ENCODE measurements around the gene CDKAL1. TPM values are rescaled to one million over a fixed set of nuclear protein-coding genes. Genes with fewer than 3 reads are reported as not detected.

Gene CDKAL1
- total and polyA plus RNA-seq, 9 of the 15 experiments (the other 6 are each of a cell fraction or from before 2014, with no cell fraction given) = 11.2 to 36.3 (median 20.1) TPM

- in situ Hi-C loops (cut with MboI) (no loop called here), intact Hi-C loops (cut with micrococcal nuclease) (no loop called here)
- ChIA-PET POLR2A (no interaction called here), CTCF (ENCODE audit: low intra/inter-chr PET ratio) (no interaction called here)
- no peak overlapping the region for H2AFZ ChIP-seq (ENCODE audit: low read depth, low read length)
- H3K9ac ChIP-seq (ENCODE audit: insufficient read depth in 1 of 2, low read depth in 2 of 2, low read length in 2 of 2) = no peak overlapping the region
- peaks cover 4% of the 10 kb centered on the region; the same call in 1 of the 2 replicates for H3K9me3 ChIP-seq (replicated peaks; ENCODE audit: control insufficient read depth, insufficient read depth, low read depth, low read length)
- FAIRE-seq = no peak
- H3K4me3 ChIP-seq = no peak overlapping the region
- 0 out of 2 replicates have a peak, but pooled peaks have one; percentile 15 for TF ChIP-seq MAFG (tag; conservative IDR thresholded peaks at IDR 0.05)
- TF ChIP-seq C11orf30 (IDR thresholded peaks at IDR 0.05; ENCODE audit: low read depth) = peak; percentile 17; the same call in 1 of the 2 replicates
- TF ChIP-seq, protein P1, sequence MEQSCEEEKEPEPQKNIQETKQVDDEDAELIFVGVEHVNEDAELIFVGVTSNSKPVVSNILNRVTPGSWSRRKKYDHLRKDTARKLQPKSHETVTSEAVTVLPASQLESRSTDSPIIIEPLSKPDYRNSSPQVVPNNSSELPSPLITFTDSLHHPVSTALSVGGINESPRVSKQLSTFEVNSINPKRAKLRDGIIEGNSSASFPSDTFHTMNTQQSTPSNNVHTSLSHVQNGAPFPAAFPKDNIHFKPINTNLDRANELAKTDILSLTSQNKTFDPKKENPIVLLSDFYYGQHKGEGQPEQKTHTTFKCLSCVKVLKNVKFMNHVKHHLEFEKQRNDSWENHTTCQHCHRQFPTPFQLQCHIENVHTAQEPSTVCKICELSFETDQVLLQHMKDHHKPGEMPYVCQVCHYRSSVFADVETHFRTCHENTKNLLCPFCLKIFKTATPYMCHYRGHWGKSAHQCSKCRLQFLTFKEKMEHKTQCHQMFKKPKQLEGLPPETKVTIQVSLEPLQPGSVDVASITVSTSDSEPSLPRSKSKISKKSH (CRISPR knock-in tag; IDR thresholded peaks at IDR 0.05) = no peak
- no peak for TF ChIP-seq SRSF9 (IDR thresholded peaks at IDR 0.05; ENCODE audit: borderline replicate concordance, low read depth, low read length)
- no peak for TF ChIP-seq MAFF (IDR thresholded peaks at IDR 0.05; ENCODE audit: low read length)
- TF ChIP-seq CBX1 (IDR thresholded peaks at IDR 0.05; ENCODE audit: low read depth) = no peak
- H3K36me3 ChIP-seq (ENCODE audit: control insufficient read depth, insufficient read depth, low read length) = no peaks in the 10 kb centered on the region; the same call in 2 of the 3 replicates
- no peaks in the 10 kb centered on the region for H3K79me2 ChIP-seq (ENCODE audit: control insufficient read depth, insufficient read depth, low read length)
- WGBS (ENCODE audit: insufficient coverage, low coverage, missing lambda C conversion rate) = 65% methylated on average over 5 of the region's 5 CpGs
- H3K9me1 ChIP-seq (ENCODE audit: control insufficient read depth, insufficient read depth, low read length) = no peaks in the 10 kb centered on the region
- BruUV-seq (replicated peaks) = no TSS peak
- H3K4me1 ChIP-seq (replicated peaks in 1 of 2; ENCODE audit: control insufficient read depth in 2 of 2, insufficient read depth in 2 of 2, low read length in 2 of 2) = no peaks in the 10 kb centered on the region
- H3K4me2 ChIP-seq (ENCODE audit: insufficient read depth, low read length) = no peak overlapping the region
- no peak for DNase-seq (ENCODE audit: extremely low read depth in 1 of 4, low spot score in 3 of 4)
- ATAC-seq = no peak
- no peak overlapping the region for H3K27ac ChIP-seq (ENCODE audit: extremely low read depth, low read depth, low read length)
- H3K27me3 ChIP-seq (ENCODE audit: control insufficient read depth in 2 of 2, insufficient read depth in 2 of 2, low read length in 2 of 2) = no peaks in the 10 kb centered on the region
- H4K20me1 ChIP-seq (replicated peaks; ENCODE audit: control insufficient read depth, insufficient read depth, low read length) = no peaks in the 10 kb centered on the region
Observed at GRCh38 chr6:20983961-20984360, 449.7 kb downstream of the CDKAL1 start.

All from K562 (cell line).